ENCODE data around the gene NPTXR. TPM values are rescaled to one million over a fixed set of nuclear protein-coding genes. Genes with fewer than 3 reads are reported as not detected.
A peak's percentile ranks its signal among the peaks of the same experiment; 100 is the strongest.

The NPTXR gene
- total RNA-seq, 1 experiment from 2014 or later: 12.8 TPM

DNA sequence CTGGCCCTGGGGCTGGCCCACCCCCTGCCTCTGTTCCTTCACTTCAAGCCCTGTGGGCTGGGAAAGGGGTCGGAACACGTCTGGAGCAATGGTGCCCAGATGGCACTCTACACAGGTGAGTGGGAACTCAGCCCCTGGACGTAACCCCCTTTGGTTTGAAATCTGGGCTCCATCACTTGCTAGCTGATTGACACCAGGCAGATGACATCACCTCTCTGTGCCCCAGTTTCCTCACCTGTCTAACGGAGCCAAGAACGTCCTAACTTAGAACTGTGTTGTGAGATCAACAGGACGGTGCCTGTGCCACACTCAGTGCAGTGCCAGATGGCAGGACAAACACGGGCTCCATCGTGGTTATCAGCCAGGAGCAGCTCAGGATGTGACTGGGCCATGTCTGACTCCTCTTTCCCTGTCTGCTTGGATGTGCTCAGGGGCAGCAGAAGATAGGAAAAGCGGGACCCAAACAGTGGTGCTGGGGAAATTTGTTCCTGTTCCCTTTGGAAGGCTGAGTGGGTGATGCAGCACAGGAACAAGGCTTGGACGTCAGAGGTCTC is 24.4 kb downstream of the NPTXR start:
- TF ChIP-seq, protein P1, sequence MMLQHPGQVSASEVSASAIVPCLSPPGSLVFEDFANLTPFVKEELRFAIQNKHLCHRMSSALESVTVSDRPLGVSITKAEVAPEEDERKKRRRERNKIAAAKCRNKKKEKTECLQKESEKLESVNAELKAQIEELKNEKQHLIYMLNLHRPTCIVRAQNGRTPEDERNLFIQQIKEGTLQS (IDR thresholded peaks at IDR 0.05): no peak
- TF ChIP-seq ELF1 (IDR thresholded peaks at IDR 0.05; ENCODE audit: borderline replicate concordance, low read depth) (no peak), SP1 (IDR thresholded peaks at IDR 0.05; ENCODE audit: low read depth) (no peak), POLR2AphosphoS5 (IDR thresholded peaks at IDR 0.05; ENCODE audit: low read depth, low read length) (no peak), CEBPB (IDR thresholded peaks at IDR 0.05; ENCODE audit: low read depth) (no peak), SIN3A (IDR thresholded peaks at IDR 0.05; ENCODE audit: low read depth) (no peak), CBX3 (IDR thresholded peaks at IDR 0.05; ENCODE audit: low read depth) (no peak), SRF (IDR thresholded peaks at IDR 0.05; ENCODE audit: low read depth) (no peak), ZNF274 (IDR thresholded peaks at IDR 0.05; ENCODE audit: low read depth, low read length) (no peak), EGR1 (IDR thresholded peaks at IDR 0.05; ENCODE audit: low read depth) (no peak), YY1 (IDR thresholded peaks at IDR 0.05; ENCODE audit: extremely low read depth, insufficient replicate concordance, low read depth, low read length) (no peak), EZH2phosphoT487 (IDR thresholded peaks at IDR 0.05; ENCODE audit: borderline replicate concordance) (no peak), TCF7L2 (IDR thresholded peaks at IDR 0.05; ENCODE audit: borderline replicate concordance, extremely low read depth, insufficient read depth, insufficient read length) (no peak), JUND (IDR thresholded peaks at IDR 0.05) (no peak), FOSL1 (IDR thresholded peaks at IDR 0.05; ENCODE audit: low read depth) (no peak), EZH2 (IDR thresholded peaks at IDR 0.05) (no peak)
- TF ChIP-seq, protein P2, sequence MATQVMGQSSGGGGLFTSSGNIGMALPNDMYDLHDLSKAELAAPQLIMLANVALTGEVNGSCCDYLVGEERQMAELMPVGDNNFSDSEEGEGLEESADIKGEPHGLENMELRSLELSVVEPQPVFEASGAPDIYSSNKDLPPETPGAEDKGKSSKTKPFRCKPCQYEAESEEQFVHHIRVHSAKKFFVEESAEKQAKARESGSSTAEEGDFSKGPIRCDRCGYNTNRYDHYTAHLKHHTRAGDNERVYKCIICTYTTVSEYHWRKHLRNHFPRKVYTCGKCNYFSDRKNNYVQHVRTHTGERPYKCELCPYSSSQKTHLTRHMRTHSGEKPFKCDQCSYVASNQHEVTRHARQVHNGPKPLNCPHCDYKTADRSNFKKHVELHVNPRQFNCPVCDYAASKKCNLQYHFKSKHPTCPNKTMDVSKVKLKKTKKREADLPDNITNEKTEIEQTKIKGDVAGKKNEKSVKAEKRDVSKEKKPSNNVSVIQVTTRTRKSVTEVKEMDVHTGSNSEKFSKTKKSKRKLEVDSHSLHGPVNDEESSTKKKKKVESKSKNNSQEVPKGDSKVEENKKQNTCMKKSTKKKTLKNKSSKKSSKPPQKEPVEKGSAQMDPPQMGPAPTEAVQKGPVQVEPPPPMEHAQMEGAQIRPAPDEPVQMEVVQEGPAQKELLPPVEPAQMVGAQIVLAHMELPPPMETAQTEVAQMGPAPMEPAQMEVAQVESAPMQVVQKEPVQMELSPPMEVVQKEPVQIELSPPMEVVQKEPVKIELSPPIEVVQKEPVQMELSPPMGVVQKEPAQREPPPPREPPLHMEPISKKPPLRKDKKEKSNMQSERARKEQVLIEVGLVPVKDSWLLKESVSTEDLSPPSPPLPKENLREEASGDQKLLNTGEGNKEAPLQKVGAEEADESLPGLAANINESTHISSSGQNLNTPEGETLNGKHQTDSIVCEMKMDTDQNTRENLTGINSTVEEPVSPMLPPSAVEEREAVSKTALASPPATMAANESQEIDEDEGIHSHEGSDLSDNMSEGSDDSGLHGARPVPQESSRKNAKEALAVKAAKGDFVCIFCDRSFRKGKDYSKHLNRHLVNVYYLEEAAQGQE (IDR thresholded peaks at IDR 0.05; ENCODE audit: low read depth): no peak
- TF ChIP-seq, protein P3, sequence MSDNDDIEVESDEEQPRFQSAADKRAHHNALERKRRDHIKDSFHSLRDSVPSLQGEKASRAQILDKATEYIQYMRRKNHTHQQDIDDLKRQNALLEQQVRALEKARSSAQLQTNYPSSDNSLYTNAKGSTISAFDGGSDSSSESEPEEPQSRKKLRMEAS (IDR thresholded peaks at IDR 0.05): no peak
- TF ChIP-seq, protein P4, sequence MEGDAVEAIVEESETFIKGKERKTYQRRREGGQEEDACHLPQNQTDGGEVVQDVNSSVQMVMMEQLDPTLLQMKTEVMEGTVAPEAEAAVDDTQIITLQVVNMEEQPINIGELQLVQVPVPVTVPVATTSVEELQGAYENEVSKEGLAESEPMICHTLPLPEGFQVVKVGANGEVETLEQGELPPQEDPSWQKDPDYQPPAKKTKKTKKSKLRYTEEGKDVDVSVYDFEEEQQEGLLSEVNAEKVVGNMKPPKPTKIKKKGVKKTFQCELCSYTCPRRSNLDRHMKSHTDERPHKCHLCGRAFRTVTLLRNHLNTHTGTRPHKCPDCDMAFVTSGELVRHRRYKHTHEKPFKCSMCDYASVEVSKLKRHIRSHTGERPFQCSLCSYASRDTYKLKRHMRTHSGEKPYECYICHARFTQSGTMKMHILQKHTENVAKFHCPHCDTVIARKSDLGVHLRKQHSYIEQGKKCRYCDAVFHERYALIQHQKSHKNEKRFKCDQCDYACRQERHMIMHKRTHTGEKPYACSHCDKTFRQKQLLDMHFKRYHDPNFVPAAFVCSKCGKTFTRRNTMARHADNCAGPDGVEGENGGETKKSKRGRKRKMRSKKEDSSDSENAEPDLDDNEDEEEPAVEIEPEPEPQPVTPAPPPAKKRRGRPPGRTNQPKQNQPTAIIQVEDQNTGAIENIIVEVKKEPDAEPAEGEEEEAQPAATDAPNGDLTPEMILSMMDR (IDR thresholded peaks at IDR 0.05 in 2 of 3, conservative IDR thresholded peaks at IDR 0.05 in 1 of 3; ENCODE audit: borderline replicate concordance in 1 of 3, insufficient read depth in 1 of 3, low read depth in 2 of 3, low read length in 2 of 3): no peak
- TF ChIP-seq, protein P5, sequence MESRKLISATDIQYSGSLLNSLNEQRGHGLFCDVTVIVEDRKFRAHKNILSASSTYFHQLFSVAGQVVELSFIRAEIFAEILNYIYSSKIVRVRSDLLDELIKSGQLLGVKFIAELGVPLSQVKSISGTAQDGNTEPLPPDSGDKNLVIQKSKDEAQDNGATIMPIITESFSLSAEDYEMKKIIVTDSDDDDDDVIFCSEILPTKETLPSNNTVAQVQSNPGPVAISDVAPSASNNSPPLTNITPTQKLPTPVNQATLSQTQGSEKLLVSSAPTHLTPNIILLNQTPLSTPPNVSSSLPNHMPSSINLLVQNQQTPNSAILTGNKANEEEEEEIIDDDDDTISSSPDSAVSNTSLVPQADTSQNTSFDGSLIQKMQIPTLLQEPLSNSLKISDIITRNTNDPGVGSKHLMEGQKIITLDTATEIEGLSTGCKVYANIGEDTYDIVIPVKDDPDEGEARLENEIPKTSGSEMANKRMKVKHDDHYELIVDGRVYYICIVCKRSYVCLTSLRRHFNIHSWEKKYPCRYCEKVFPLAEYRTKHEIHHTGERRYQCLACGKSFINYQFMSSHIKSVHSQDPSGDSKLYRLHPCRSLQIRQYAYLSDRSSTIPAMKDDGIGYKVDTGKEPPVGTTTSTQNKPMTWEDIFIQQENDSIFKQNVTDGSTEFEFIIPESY (IDR thresholded peaks at IDR 0.05; ENCODE audit: extremely low read depth, insufficient replicate concordance, low read length): no peak
- POLR2A ChIA-PET: no interaction called here
- Histone ChIP-seq H3K79me2 (ENCODE audit: insufficient read depth, low read length) (no peaks in the 10 kb centered on the region), H4K20me1 (ENCODE audit: insufficient read depth) (no peaks in the 10 kb centered on the region), H3K4me1 (ENCODE audit: control insufficient read depth in 1 of 2, insufficient read depth in 2 of 2, low read length in 2 of 2) (no peaks in the 10 kb centered on the region), H3K4me2 (ENCODE audit: low read length) (no peak overlapping the region), H3K27me3 (ENCODE audit: insufficient read depth, low read length) (peaks cover 10% of the 10 kb centered on the region; the same call in 1 of the 2 replicates), H3K36me3 (ENCODE audit: control insufficient read depth in 1 of 2, insufficient read depth in 2 of 2, low read length in 2 of 2) (no peaks in the 10 kb centered on the region), H3K9ac (ENCODE audit: low read length) (no peak overlapping the region), H3K4me3 (replicated peaks in 1 of 2; ENCODE audit: low read depth in 1 of 2, low read length in 2 of 2) (no peak overlapping the region), H3K9me3 (ENCODE audit: control insufficient read depth in 1 of 2, insufficient read depth in 1 of 2, low read depth in 1 of 2, low read length in 2 of 2) (no peaks in the 10 kb centered on the region), H3K27ac (ENCODE audit: low read depth, low read length) (no peak overlapping the region), H3K9me2 (ENCODE audit: insufficient read depth) (no peaks in the 10 kb centered on the region), H2AFZ (ENCODE audit: low read depth, low read length, poor library complexity, severe bottlenecking) (no peak overlapping the region)
- TSS peak; percentile 22 for BruUV-seq (replicated peaks)
- CTCF ChIA-PET: interaction anchor here (1.3 kb wide), 1 partner anchor 53 kb away, joined by 3 read pairs; no protein-coding TSS in a partner anchor
- DNase-seq (ENCODE audit: low read depth, low spot score): no peak
- intact Hi-C loops (cut with micrococcal nuclease): no loop called here
- no peak for ATAC-seq
- RAD21 ChIA-PET (ENCODE audit: low non-redundant PET in 1 of 2, low total read pairs in 2 of 2, uncharacterized antibody in 2 of 2, unreplicated experiment in 2 of 2): no interaction called here

All from HCT116 (cell line).